ENCODE data around the gene ADAMTS17. TPM values are rescaled to one million over a fixed set of nuclear protein-coding genes. Genes with fewer than 3 reads are reported as not detected.

The ADAMTS17 gene
- polyA plus RNA-seq, 2 of the 4 experiments (the other 2 are of a cell fraction), result 0.05 TPM; not detected in 1

GRCh38 chr15:99983171-99983885 lies 358.4 kb downstream of the ADAMTS17 start:
- no peak overlapping the region for H3K27ac ChIP-seq
- TF ChIP-seq SMC3 (IDR thresholded peaks at IDR 0.05) (no peak), HOXA7 (CRISPR knock-in tag; IDR thresholded peaks at IDR 0.05) (no peak), TFCP2L1 (CRISPR knock-in tag; IDR thresholded peaks at IDR 0.05) (no peak), NFE2L2 (conservative IDR thresholded peaks at IDR 0.05; ENCODE audit: low read length) (no peak), USF2 (IDR thresholded peaks at IDR 0.05) (no peak), JUNB (IDR thresholded peaks at IDR 0.05) (no peak), HDAC2 (IDR thresholded peaks at IDR 0.05) (no peak), FOSL2 (IDR thresholded peaks at IDR 0.05) (no peak), FOSL2 (CRISPR knock-in tag; IDR thresholded peaks at IDR 0.05) (no peak), RARB (CRISPR knock-in tag; IDR thresholded peaks at IDR 0.05) (no peak)
- TF ChIP-seq, protein P1, sequence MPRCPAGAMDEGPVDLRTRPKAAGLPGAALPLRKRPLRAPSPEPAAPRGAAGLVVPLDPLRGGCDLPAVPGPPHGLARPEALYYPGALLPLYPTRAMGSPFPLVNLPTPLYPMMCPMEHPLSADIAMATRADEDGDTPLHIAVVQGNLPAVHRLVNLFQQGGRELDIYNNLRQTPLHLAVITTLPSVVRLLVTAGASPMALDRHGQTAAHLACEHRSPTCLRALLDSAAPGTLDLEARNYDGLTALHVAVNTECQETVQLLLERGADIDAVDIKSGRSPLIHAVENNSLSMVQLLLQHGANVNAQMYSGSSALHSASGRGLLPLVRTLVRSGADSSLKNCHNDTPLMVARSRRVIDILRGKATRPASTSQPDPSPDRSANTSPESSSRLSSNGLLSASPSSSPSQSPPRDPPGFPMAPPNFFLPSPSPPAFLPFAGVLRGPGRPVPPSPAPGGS (IDR thresholded peaks at IDR 0.05), result no peak
- no peak overlapping the region for H3K4me2 ChIP-seq
- ATAC-seq (no peak), DNase-seq (ENCODE audit: low read depth in 1 of 2, low spot score in 1 of 2) (no peak), FAIRE-seq (no peak)
- POLR2A ChIA-PET, result no interaction called here
- CTCF ChIA-PET, result interaction anchor here (0.7 to 1.0 kb wide), 2 partner anchors 14 to 22 kb away, joined by 3 to 4 read pairs; no protein-coding TSS in a partner anchor
- H3K4me3 ChIP-seq, result no peak overlapping the region
- peaks cover 5% of the 10 kb centered on the region; the same call in 1 of the 3 replicates for H3K9me3 ChIP-seq
- H3K4me1 ChIP-seq, result no peaks in the 10 kb centered on the region
- WGBS (ENCODE audit: missing lambda C conversion rate), result 38% methylated on average over 14 of the region's 15 CpGs

DNA sequence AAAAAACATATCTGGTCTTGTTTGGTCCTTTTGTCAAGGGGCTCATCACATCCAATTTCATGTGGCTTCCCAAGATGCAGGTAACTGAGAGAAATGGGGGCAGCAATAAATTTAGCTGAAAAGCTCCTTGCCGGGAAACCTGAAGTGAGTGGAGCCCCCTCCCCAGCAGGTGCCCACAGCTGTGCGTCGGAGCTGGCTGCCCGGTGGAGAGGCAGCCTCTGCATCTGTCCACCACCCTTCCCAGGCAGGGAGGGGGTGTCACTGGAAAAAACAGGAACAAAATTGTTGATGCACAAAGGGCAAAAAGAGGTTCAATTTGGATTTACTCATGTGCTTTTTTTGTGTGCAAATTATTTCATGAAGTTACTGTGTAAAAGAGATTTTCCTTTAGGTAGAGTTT lies 359.1 kb downstream of the ADAMTS17 start:
- WGBS (ENCODE audit: missing lambda C conversion rate), result 84% methylated on average over 4 of the region's 4 CpGs
- no peak overlapping the region for H3K27ac ChIP-seq
- FAIRE-seq, result no peak

More for the DNA sequence above, 359.1 kb downstream of the ADAMTS17 start:
- ChIA-PET POLR2A (no interaction called here), CTCF (interaction anchor here (0.7 to 1.0 kb wide), 2 partner anchors 14 to 21 kb away, joined by 3 to 4 read pairs; no protein-coding TSS in a partner anchor)
- TF ChIP-seq EHMT2 (IDR thresholded peaks at IDR 0.05; ENCODE audit: low read depth) (no peak), EP300 (IDR thresholded peaks at IDR 0.05) (no peak), HEYL (CRISPR knock-in tag; IDR thresholded peaks at IDR 0.05) (no peak), CEBPB (IDR thresholded peaks at IDR 0.05) (no peak), TP53 (CRISPR knock-in tag; IDR thresholded peaks at IDR 0.05) (no peak), ELK1 (IDR thresholded peaks at IDR 0.05; ENCODE audit: low read depth, low read length) (no peak), ZC3H11A (IDR thresholded peaks at IDR 0.05) (no peak), POLR2AphosphoS2 (conservative IDR thresholded peaks at IDR 0.05; ENCODE audit: low read length) (no peak), CBX2 (IDR thresholded peaks at IDR 0.05; ENCODE audit: borderline replicate concordance, low read depth) (no peak), KDM5A (IDR thresholded peaks at IDR 0.05) (no peak), CHD4 (IDR thresholded peaks at IDR 0.05; ENCODE audit: borderline replicate concordance) (no peak), ZFP36 (IDR thresholded peaks at IDR 0.05; ENCODE audit: borderline replicate concordance, partially characterized antibody) (no peak), RAD21 (conservative IDR thresholded peaks at IDR 0.05 in 1 of 2, IDR thresholded peaks at IDR 0.05 in 1 of 2) (no peak), EHF (CRISPR knock-in tag; IDR thresholded peaks at IDR 0.05) (no peak), KDM1A (IDR thresholded peaks at IDR 0.05; ENCODE audit: low read depth) (no peak), ZSCAN20 (CRISPR knock-in tag; IDR thresholded peaks at IDR 0.05) (no peak)
- TF ChIP-seq, protein P2, sequence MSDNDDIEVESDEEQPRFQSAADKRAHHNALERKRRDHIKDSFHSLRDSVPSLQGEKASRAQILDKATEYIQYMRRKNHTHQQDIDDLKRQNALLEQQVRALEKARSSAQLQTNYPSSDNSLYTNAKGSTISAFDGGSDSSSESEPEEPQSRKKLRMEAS (IDR thresholded peaks at IDR 0.05), result no peak
- TF ChIP-seq, protein P1 (IDR thresholded peaks at IDR 0.05), result no peak
- no peak overlapping the region for H3K4me3 ChIP-seq
- DNase-seq (ENCODE audit: low read depth in 1 of 2, low spot score in 1 of 2) (no peak), ATAC-seq (no peak)
- no peaks in the 10 kb centered on the region for H3K9me3 ChIP-seq
- no peaks in the 10 kb centered on the region for H3K4me1 ChIP-seq
- no peak overlapping the region for H3K4me2 ChIP-seq

Data from A549 (cell line).